Fibroblast of skin of right quadriceps (primary cell): ENCODE measurements around the gene GMIP.
"Not testable (repeated sequence)": the region's sequence is repeated elsewhere in the genome, so short reads cannot be mapped to it uniquely, and the experiment has no call there.

ENCODE experiments used
- DNase-seq: peaks from one replicate; pipeline ENCODE4 v3.0.0-alpha.2; 2013

Gene GMIP

GRCh38 chr19:19602713-19603324 is 40.6 kb downstream of the GMIP start:
- DNase-seq, result no peak

- no peak for DNase-seq
Observed at GRCh38 chr19:19602136-19602712, 41.2 kb downstream of the GMIP start.

GRCh38 chr19:19600793-19601330 is 42.6 kb downstream of the GMIP start:
- no peak for DNase-seq

DNA sequence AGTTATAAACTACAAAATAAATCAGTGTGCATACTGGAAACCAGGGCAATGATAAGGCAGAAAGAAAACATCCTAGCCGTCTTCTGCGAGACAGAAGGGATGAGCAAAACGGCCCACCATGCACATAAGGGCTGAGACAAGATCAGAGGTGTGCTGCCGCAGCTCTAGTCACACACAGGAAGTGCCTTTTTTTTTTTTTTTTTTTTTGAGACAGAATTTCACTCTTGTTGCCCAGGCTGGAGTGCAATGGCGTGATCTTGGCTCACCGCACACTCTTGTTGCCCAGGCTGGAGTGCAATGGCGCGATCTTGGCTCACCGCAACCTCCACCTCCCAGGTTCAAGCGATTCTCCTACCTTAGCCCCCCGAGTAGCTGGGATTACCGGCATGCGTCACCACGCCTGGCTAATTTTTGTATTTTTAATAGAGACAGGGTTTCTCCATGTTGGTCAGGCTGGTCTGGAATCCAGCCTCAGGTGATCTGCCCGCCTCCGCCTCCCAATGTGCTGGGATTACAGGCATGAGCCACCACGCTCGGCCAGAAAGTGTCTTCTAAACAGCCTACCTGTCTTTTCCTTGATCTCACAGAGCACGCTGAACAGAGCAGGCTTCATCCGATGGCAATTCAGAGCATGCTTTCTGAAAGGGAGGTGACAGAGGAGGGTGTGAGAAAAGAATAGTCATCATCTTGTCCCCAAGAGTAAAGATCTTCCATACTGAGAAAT is 44.6 kb downstream of the GMIP start:
- not testable (repeated sequence) for DNase-seq

DNA sequence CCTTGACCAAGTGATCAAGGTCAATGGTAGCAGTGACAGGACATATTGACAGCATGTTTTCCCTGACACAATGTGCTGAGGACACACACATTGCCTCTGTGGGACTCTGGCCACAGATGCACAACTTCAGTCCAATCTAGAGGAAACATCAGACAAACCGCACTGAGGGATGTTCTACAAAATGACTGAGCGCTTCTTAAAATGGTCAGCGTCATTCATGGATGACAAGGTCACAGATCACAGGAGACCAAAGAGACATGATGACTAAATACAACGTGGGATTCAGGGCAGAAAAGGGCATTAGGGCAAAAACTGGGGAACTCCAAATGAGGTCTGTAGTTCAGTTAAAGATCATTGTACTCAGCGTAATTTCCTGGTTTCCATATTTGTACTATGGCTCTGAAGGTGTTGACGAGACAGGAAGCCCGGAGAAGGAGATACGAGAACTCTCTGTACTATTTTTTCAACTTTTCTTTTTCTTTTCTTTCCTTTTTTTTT is 45.6 kb downstream of the GMIP start:
- DNase-seq, result no peak

GRCh38 chr19:19595171-19595701 is 48.2 kb downstream of the GMIP start:
- no peak for DNase-seq

DNA sequence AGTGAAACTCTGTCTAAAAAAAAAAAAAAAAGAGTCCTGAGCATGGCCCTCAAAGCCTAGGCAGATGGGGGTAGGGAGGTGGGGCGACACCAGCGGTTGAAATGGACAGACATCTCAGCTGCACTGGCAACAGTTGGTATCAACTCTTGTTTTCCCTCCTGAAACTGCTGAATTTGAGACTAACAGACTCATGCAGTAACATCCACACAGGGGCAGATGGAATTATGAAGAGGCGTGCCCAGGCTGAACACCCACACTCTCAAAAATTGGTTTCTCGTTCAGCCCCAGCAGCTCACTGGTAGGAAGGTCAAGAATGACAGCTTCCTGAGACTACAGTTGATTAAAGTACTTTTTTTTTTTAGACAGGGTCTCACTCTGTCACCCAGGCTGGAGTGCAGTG is 49.1 kb downstream of the GMIP start:
- DNase-seq, result no peak

- no peak for DNase-seq
Observed at GRCh38 chr19:19592690-19593089, 50.8 kb downstream of the GMIP start.

DNA sequence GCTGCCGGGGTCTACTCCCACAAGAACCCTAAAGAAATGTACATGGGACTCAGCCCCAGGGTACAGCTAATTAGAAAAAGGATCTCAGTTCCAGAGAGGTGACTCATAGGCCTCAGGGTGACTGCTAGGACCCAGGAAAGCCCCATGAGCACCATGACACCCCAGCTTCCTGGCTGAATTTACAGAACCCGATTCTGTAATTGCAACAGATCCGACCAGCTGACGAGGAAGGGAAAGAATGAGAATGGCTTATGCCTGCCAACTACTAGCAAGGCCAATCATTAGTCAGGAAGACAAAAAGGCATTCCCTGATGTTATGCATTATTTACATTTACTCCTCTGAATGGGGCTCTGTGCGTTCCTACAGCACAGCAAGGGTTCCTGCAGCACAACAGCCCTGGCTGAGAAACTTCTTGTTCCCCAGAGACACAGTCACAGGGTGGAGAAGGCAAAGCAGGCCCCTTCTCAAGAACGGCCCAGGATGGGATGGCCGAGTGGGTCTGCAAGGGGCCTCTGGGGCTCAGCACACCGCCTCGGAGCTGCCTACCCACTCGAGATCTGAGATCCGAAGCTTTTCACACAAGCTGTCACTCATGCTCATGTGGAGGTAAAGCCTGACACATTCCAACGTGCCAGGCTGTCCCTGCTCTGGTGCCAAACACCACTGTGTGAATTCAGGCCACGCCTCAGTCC is 52.2 kb downstream of the GMIP start:
- DNase-seq, result peak; percentile 97

GRCh38 chr19:19588546-19588945 is 54.9 kb downstream of the GMIP start:
- DNase-seq, result peak; percentile 14

- no peak for DNase-seq
Observed at GRCh38 chr19:19587771-19588170, 55.7 kb downstream of the GMIP start.

- DNase-seq, result no peak
Observed at GRCh38 chr19:19584356-19584755, 59.1 kb downstream of the GMIP start.

DNA sequence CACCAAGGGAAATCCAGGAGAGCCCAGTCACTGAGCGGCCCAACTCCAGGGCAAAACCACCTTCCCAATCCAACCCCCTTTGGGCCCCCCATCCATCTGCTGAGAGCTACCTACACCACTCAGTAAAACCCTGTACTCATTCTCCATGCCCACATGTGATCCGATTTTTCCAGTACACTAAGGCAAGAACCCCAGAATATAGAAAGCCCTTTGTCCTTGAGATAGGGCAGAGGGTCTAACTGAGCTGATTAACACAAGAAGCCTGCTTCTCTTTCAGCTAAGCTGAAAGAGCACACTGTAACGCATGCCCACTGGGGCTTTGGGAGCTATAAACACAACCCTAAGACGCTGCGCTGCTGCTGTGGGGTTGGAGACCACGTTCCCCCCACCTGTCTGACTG is 61.0 kb downstream of the GMIP start:
- no peak for DNase-seq

GRCh38 chr19:19581391-19581790 is 62.1 kb downstream of the GMIP start:
- no peak for DNase-seq

DNA sequence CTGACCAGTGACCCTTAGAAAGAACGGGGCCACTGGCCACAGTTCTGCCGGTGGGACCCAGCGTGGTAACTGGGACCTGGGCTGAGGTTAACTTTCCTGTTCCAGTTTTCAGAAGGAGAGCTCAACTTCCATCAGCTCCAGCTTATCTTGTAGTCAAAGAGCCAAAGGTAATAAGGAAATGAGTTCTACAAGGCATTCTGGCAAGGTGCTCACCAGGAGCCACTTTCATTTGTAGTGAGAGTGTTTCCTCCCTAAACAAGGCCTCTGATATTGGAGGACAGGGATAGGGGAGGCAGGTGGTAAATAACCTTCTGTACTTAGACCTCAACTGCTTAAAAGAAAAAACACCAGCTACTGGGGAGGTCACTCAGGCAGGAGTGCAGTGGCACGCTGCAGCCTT is 63.0 kb downstream of the GMIP start:
- DNase-seq, result no peak

DNA sequence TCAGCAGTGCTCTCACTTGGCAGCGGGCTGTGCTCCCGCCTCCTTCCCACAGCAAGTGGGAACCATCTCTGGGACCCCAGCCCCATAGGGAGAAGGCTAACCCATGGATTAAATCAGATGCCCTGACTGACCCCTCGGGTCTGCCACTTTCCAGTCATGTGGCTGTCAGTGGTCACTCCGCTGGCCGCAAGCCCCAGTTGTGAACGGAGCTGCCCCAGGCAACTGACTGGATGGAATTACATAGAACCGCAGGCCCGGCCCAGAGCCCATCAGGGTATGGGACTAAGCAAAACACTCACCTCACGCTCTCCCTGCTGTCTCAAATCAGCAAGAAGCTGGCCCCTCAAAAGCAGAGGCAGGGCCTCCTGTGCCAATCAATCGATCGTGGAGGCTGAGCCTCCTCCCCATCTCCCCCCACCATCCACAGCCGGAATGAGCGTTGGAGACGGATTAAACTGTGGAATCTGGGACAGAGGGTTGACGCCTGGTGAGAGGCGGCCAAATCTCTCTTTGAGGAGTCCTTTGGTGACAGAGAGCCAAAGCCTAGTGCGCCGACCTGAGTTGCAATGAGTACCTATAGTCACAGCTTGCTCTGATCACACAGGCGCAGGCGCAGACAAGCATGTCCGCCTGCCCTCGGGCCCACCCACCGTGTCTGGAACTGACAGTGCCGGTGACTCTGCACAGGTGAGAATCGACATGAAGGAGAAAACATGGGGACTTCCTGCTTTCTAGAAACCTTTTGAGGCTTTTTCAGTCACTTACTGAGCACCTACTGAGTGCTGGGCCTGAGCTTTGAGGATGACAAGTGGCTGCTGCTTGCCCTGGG is 63.7 kb downstream of the GMIP start:
- DNase-seq, result no peak
